NCI-H1092 treated with DMSO at 0.1 percent for 48 hours (cell line): ENCODE data around the gene CABP2.
"Not testable (repeated sequence)": the region's sequence is repeated elsewhere in the genome, so short reads cannot be mapped to it uniquely, and the experiment has no call there.

Source experiments
- DNase-seq: peaks from one replicate; lab custom pipeline; 2025; lab: John Stamatoyannopoulos, UW

The CABP2 gene

DNA sequence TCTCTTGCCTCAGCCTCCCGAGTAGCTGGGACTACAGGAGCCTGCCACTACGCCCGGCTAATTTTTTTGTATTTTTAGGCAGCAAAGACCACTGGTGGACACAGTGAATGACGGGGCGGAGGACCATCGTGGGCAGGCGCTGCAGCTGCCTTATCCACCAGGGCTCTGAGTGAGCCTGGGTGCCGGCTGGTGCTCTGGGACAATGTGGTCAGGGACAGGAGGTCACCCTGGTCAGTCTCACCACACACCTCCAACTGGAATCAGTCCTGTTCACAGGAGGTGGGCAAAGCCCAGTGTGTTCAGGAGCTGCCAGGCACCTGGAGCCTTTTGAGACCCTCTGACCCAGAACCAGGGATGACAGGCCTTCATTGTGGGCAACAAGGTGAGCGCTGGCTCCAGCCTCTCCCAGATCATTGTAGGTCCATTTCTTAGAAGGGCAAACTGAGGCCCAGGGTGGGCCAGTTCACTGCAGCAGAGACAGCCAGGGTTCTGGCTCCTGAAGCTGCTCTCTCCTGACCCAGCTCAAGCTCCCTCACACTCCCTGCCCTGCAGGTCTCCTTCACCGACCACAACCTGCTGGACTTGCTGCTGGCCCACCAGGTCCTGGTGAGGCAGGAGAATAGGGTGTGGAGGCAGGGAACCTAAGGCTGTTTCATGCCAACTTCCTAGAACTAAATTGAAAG lies 15.7 kb upstream of the CABP2 start:
- DNase-seq = no peak

DNA sequence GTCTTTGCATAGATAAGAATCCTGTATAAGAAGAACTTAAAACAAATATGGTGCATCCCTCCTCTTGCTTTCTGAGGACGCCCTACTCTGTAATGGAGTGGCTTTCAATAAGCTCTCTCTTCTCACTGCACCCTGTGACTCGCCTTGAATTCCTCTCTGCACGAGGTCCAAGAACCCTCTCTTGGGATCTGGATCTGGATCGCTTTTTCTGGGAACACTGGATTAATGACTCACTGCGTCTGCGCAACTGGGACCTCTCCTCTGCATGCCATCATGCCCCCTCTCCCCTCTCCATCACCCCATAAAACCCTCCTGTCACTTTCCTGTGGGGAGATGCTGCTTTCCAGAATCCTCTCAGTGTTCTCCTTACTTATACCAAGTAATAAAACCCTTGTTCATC lies 15.1 kb upstream of the CABP2 start:
- no peak for DNase-seq

GRCh38 chr11:67535561-67535960 lies 12.3 kb upstream of the CABP2 start:
- no peak for DNase-seq

DNA sequence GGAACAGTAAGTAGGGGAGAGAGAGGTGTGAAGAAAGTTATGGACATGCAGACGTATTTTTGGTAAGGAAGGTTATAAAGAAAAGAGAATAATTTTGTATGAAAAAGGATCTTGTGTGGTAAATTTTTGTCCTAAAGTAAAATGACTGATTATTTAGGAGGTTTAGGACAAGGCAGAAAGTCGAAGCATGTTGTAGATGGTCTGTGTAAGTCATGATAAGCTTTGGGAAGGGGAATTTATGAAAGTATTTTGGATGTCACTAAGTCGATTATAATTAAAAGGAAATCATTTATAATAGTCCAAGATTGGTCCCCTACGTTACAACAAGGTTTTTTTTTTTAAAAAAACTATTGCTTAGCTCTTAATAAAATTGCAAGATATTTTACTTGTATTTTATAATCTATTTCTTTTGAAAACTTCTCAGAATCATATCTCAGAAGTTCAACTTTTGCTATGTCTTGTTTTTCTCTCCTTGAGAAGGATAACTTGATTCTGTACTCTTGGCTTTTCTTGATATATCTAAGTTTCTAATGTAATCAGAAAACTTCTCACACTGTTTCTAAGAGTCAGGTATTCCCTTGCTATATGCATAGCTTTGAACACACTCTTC lies 10.9 kb upstream of the CABP2 start:
- no peak for DNase-seq

DNA sequence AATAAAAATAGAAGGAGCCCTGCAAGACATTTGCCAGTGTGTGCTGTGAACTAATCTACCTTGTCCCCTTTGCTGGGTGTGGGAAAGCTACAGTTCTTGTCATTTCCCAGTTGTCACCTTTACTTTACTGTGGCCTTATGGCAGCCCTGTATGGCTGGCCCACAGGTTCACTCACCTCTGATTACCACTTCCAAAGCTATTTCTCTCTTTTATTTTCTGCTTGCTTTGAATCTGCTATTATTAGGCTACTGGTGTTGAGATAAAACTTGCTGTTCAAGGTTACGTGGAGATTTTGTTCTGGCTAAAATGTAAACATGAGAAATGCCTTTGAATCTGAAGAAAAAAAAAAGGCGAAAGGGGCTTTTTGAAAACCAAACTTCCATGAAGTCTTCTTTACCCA lies 9.6 kb upstream of the CABP2 start:
- DNase-seq = no peak

GRCh38 chr11:67530282-67530592 lies 7.0 kb upstream of the CABP2 start:
- no peak for DNase-seq

DNA sequence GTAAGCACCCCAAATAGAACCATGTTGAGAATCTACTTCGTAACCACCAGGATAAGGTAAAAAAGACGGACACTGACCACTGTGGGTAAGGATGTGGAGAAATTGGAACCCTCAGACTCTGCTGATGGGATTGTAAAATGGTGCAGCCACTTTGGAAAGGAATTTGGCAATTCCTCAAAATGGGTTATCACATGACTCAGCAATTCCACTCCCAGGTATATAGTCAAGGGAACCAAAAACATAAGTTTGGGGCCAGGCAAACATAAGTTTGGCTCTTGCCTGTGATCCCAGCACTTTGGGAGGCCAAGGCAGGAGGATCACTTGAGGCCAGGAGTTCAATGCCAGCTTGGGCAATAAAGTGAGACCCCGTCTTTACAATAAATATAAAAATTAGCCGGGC lies 5.1 kb upstream of the CABP2 start:
- no peak for DNase-seq

DNA sequence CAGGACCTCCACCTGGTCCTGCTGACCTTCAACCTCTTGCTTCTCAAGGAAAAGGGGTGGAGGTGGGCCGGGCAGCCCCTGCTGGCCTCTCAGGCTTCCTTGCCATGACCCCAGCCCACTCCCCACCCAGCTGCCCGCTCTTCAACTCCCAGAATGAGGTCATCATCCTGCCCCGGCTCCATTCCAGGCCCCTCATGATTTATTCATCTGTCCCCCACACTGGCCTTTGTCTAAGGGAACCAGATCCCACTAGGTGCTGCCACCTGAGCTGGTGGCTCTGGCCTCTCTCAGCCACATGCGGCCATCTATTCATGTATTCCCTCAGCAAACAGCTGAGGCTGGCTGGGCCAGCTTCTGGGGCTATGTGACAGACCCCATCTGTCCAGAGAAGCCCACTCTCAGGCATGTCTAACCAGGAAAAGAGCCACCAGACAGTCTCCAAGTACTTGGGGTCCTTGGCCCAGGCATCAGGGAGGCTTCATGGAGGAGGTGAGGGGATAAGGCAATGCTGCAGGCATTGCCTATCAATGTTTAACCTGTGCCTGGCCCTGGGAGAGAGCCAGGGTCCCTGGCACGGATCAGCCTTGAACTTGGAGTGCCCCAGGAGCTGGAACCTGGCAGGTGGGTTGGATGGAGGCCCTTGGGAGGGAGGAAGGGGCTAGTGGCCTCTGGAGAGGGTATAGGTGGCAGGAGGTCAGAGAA lies 2.2 kb upstream of the CABP2 start:
- DNase-seq = no peak

- DNase-seq = no peak
Observed at GRCh38 chr11:67524480-67524808, 1.2 kb upstream of the CABP2 start.

DNA sequence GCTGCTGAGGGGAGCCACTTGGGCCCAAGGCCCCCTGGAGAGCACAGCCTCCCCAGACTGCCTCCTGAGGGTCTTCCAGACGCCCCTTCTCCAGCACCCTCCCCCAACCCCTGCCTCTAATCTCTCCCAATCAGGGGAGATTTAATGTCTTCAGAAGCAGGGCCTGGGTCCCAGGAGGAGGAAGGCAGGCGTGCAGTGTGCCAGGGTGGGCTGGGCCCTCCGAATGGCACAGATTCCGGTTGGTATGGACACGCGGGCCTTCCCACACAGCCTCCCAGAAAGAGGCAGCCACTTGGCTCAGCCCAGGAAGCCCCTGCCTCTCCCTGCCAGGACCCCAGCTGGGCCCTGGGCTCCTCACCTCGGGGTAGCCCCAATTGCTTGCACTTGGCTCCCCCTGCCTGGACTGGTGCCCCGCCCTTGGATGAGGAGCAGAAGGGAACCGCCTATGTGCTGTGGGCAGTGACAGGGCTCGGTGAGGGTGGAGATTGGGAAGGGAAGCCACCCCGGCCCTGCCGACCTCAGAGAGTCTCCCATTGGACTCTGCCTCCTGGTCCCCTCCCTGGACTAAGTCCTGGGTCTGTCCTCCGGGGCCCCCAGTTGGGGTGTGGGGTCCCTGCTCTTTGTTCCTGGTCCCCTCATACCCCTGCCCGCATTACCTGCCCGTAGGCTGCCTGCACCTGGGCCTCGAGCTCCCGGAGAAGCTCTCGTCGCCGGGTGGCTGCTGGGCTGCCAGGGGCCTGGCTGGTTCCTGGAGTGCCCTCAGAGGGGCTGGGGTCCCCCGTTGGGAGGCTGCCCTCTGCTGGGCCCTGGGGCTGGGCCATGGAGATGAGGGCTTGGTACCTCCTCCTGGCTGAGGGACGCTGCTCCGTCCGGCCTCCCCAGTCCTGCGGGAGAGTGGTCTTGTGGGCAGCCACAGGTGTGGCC lies 572 bp upstream of the CABP2 start:
- DNase-seq = no peak

GRCh38 chr11:67522338-67522737 lies 908 bp downstream of the CABP2 start:
- no peak for DNase-seq

GRCh38 chr11:67521924-67522323 lies 1.3 kb downstream of the CABP2 start:
- DNase-seq = no peak

GRCh38 chr11:67520856-67521824 lies 2.1 kb downstream of the CABP2 start:
- DNase-seq = no peak

DNA sequence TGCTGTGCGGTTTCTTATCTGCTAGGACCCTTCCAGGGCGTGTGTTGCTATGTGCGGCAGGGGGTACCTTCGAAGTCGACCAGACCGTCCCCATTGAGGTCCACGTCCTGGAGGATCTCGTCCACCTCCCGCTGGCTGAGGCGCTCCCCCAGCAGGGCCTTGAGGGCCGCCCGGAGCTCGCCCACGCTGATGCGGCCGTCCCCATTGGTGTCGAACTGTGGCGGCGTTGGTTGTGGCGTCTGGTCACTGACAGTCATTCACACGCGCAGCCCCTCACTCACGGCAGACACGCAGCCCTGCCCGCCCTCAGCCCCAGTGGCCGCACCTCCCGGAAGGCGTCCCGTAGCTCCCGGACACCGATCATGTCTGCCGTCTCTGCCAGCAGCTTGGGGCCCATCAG lies 3.5 kb downstream of the CABP2 start:
- DNase-seq = no peak

DNA sequence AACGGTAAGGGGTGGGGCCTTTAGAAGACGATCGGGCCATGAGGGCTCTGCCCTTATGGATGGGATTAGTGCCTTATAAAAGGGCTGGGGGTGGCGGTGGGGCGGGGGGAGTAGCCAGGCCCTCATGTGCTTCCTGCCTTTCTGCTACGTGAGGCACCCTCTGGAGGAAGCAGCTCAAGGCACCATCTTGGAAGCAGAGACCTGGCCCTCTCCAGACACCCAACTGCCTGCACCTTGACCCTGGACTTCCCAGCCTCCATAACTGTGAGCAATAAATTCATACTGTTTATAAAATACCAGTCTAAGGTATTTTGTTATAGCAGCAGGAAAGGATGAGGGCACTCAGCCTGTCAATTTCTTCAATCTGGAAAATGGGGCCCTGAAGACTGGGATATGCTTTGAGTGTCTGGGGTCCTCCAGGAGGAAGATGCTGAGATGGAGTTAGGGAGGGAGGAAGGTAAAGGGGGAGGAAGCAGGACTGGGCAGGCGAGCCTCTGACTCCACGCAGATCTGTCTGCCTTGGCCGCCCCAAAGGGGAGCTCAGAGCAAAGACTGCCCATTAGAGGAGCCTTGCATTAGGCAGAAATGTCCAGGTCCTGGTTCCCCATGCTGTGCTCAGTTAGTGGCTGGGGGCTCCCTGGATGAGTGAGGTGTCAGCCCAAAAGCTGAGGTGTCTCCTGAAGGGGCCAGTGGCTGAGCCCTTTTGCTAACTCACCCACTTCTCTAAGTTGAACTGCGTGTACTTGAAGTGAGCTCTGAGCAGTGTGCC lies 5.3 kb downstream of the CABP2 start:
- DNase-seq = no peak

GRCh38 chr11:67516806-67517205 lies 6.4 kb downstream of the CABP2 start:
- no peak for DNase-seq

DNA sequence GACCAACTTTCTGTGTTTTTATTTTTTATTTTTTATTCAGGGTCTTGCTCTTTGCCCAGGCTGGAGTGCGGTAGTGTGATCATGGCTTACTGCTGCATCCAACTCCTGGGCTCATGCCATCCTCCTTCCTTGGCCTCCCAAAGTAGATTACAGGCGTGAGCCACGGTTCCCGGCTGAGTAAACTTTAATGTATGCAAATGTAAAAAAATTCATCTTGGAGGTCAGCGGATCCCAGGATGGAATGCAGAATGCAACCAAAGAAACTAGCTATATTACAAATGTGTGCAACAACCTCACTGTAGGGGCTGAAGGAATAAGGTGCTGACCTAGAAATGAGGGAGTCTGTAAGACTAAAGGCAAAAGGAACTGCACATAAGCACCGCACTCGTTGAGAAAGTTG lies 9.1 kb downstream of the CABP2 start:
- no peak for DNase-seq

DNA sequence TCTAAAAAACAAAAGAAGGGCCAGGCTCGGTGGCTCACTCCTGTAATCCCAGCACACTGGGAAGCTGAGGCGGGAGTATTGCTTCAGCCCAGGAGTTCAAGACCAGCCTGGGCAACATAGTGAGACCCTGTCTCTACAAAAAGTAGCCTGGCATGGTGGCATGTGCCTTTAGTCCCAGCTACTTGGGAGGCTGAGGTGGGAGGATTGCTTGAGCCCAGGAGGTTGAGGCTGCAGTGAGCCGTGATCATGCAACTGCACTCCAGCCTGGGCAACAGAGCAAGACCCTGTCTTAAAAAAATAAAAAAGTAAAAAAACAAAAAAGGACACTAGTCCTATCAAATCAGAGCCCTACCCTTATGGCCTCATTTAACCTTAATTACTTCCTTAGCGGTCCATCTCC lies 11.7 kb downstream of the CABP2 start:
- not testable (repeated sequence) for DNase-seq

GRCh38 chr11:67510023-67510345 lies 13.3 kb downstream of the CABP2 start:
- DNase-seq = no peak

- peak; percentile 99 for DNase-seq
Observed at GRCh38 chr11:67508486-67509121, 14.6 kb downstream of the CABP2 start.
